ENCODE measurements around the gene EXOC3L1.

EXOC3L1 gene

GRCh38 chr16:67147437-67148140 is 42.3 kb downstream of the EXOC3L1 start:
- DNase-seq (ENCODE audit: low read depth), result no peak

GRCh38 chr16:67146523-67147357 is 43.2 kb downstream of the EXOC3L1 start:
- no peak for DNase-seq (ENCODE audit: low read depth)

- no peak for DNase-seq (ENCODE audit: low read depth)
Measured at GRCh38 chr16:67145746-67146145, 44.2 kb downstream of the EXOC3L1 start.

- no peak for DNase-seq (ENCODE audit: low read depth)
Measured at GRCh38 chr16:67144943-67145342, 45.0 kb downstream of the EXOC3L1 start.

GRCh38 chr16:67142342-67142741 is 47.6 kb downstream of the EXOC3L1 start:
- no peak for DNase-seq (ENCODE audit: low read depth)

- DNase-seq (ENCODE audit: low read depth), result no peak
Measured at GRCh38 chr16:67141391-67141790, 48.5 kb downstream of the EXOC3L1 start.

- DNase-seq (ENCODE audit: low read depth), result no peak
Measured at GRCh38 chr16:67137605-67138004, 52.3 kb downstream of the EXOC3L1 start.

Measured in activated T-cell treated with anti-CD3 and anti-CD28 coated beads for 1 hour (primary cell).